ENCODE measurements around the gene ZNF775.

ZNF775 gene

GRCh38 chr7:150334108-150334507 is 45.0 kb upstream of the ZNF775 start:
- no peak for DNase-seq
- Histone ChIP-seq H3K27me3 (replicated peaks) (peaks cover 4% of the 10 kb centered on the region), H3K36me3 (replicated peaks) (no peaks in the 10 kb centered on the region), H3K27ac (no peak overlapping the region), H3K4me3 (ENCODE audit: low read depth, low read length) (no peak overlapping the region)
- in situ Hi-C loops (cut with HindIII; ENCODE audit: low pct_ligation_motif_present, low sequenced_read_pairs) = no loop called here
- TF ChIP-seq CTCF (IDR thresholded peaks at IDR 0.05; ENCODE audit: low read depth, low read length, missing control alignments) = no peak

GRCh38 chr7:150335108-150335773 is 43.9 kb upstream of the ZNF775 start:
- no peak for DNase-seq
- Histone ChIP-seq H3K4me3 (ENCODE audit: low read depth, low read length) (no peak overlapping the region), H3K27ac (no peak overlapping the region), H3K36me3 (replicated peaks) (no peaks in the 10 kb centered on the region), H3K27me3 (replicated peaks) (peaks cover 12% of the 10 kb centered on the region)
- no peak for TF ChIP-seq CTCF (IDR thresholded peaks at IDR 0.05; ENCODE audit: low read depth, low read length, missing control alignments)
- in situ Hi-C loops (cut with HindIII; ENCODE audit: low pct_ligation_motif_present, low sequenced_read_pairs) = no loop called here

- in situ Hi-C loops (cut with HindIII; ENCODE audit: low pct_ligation_motif_present, low sequenced_read_pairs) = no loop called here
- TF ChIP-seq CTCF (IDR thresholded peaks at IDR 0.05; ENCODE audit: low read depth, low read length, missing control alignments) = no peak
- Histone ChIP-seq H3K27ac (no peak overlapping the region), H3K36me3 (replicated peaks) (no peaks in the 10 kb centered on the region), H3K4me3 (ENCODE audit: low read depth, low read length) (no peak overlapping the region), H3K27me3 (replicated peaks) (peaks cover 17% of the 10 kb centered on the region)
- no peak for DNase-seq
These were observed 43.4 kb upstream of the ZNF775 start for GRCh38 chr7:150335774-150336112.

- H3K4me3 ChIP-seq (ENCODE audit: low read depth, low read length) = no peak overlapping the region
- no peak for TF ChIP-seq CTCF (IDR thresholded peaks at IDR 0.05; ENCODE audit: low read depth, low read length, missing control alignments)
- H3K36me3 ChIP-seq (replicated peaks) = no peaks in the 10 kb centered on the region
- H3K27me3 ChIP-seq (replicated peaks) = peaks cover 24% of the 10 kb centered on the region
- DNase-seq = no peak
- no peak overlapping the region for H3K27ac ChIP-seq
- in situ Hi-C loops (cut with HindIII; ENCODE audit: low pct_ligation_motif_present, low sequenced_read_pairs) = no loop called here
These were observed 42.4 kb upstream of the ZNF775 start for GRCh38 chr7:150336746-150337145.

GRCh38 chr7:150337179-150337578 is 42.0 kb upstream of the ZNF775 start:
- in situ Hi-C loops (cut with HindIII; ENCODE audit: low pct_ligation_motif_present, low sequenced_read_pairs) = no loop called here
- no peak overlapping the region for H3K27ac ChIP-seq
- no peak overlapping the region for H3K4me3 ChIP-seq (ENCODE audit: low read depth, low read length)
- no peaks in the 10 kb centered on the region for H3K36me3 ChIP-seq (replicated peaks)
- peaks cover 28% of the 10 kb centered on the region for H3K27me3 ChIP-seq (replicated peaks)
- TF ChIP-seq CTCF (IDR thresholded peaks at IDR 0.05; ENCODE audit: low read depth, low read length, missing control alignments) = no peak
- no peak for DNase-seq

- no peak for TF ChIP-seq CTCF (IDR thresholded peaks at IDR 0.05; ENCODE audit: low read depth, low read length, missing control alignments)
- no peaks in the 10 kb centered on the region for H3K36me3 ChIP-seq (replicated peaks)
- DNase-seq = no peak
- H3K4me3 ChIP-seq (ENCODE audit: low read depth, low read length) = no peak overlapping the region
- H3K27ac ChIP-seq = no peak overlapping the region
- in situ Hi-C loops (cut with HindIII; ENCODE audit: low pct_ligation_motif_present, low sequenced_read_pairs) = no loop called here
- H3K27me3 ChIP-seq (replicated peaks) = peaks cover 33% of the 10 kb centered on the region
These were observed 41.5 kb upstream of the ZNF775 start for GRCh38 chr7:150337659-150338081.
